Adipocyte (in vitro differentiated cells): ENCODE results near the gene CCDC178.

ENCODE experiments used
- DNase-seq: peaks from one replicate; pipeline ENCODE4 v3.0.0-alpha.2; 2015; ENCODE audit warnings: low read depth
- H3K27me3 ChIP-seq: replicated peaks from 2 replicates; pipeline ENCODE4 v1.7.0; 2013; ENCODE audit warnings: mild to moderate bottlenecking, low read length, moderate library complexity; ENCODE audit not compliant: control insufficient read depth, insufficient read depth
- H3K36me3 ChIP-seq: 2 replicates; pipeline ENCODE4 v1.7.0; 2013; ENCODE audit warnings: low read length, mild to moderate bottlenecking, moderate library complexity; ENCODE audit not compliant: control insufficient read depth, insufficient read depth, severe bottlenecking
- H3K4me1 ChIP-seq: 2 replicates; pipeline ENCODE4 v1.7.0; 2013; ENCODE audit warnings: mild to moderate bottlenecking, low read length, moderate library complexity; ENCODE audit not compliant: control insufficient read depth, insufficient read depth
- H3K4me3 ChIP-seq: 2 replicates; pipeline ENCODE4 v1.7.0; 2013; ENCODE audit warnings: mild to moderate bottlenecking, low read length, moderate library complexity
- H3K9ac ChIP-seq: 2 replicates; pipeline ENCODE4 v1.7.0; 2013; ENCODE audit warnings: mild to moderate bottlenecking, low read length, moderate library complexity
- H3K9me3 ChIP-seq: 2 replicates; pipeline ENCODE4 v1.7.0; 2013; ENCODE audit warnings: mild to moderate bottlenecking, low read length, moderate library complexity; ENCODE audit not compliant: control insufficient read depth

The CCDC178 gene

GRCh38 chr18:32911660-32912284, 528.7 kb downstream of the CCDC178 start:
- peaks cover 6% of the 10 kb centered on the region for H3K27me3 ChIP-seq
- no peak overlapping the region for H3K9ac ChIP-seq
- DNase-seq = peak; percentile 39
- peaks cover 14% of the 10 kb centered on the region for H3K4me1 ChIP-seq
- H3K9me3 ChIP-seq = no peaks in the 10 kb centered on the region
- no peaks in the 10 kb centered on the region for H3K36me3 ChIP-seq
- no peak overlapping the region for H3K4me3 ChIP-seq

- Histone ChIP-seq H3K4me1 (peaks cover 19% of the 10 kb centered on the region), H3K4me3 (no peak overlapping the region), H3K9ac (no peak overlapping the region), H3K36me3 (no peaks in the 10 kb centered on the region), H3K9me3 (no peaks in the 10 kb centered on the region), H3K27me3 (peaks cover 6% of the 10 kb centered on the region)
- DNase-seq = no peak
Measured at GRCh38 chr18:32910694-32911296, 529.7 kb downstream of the CCDC178 start.

- Histone ChIP-seq H3K9ac (no peak overlapping the region), H3K36me3 (no peaks in the 10 kb centered on the region), H3K9me3 (no peaks in the 10 kb centered on the region), H3K4me1 (peaks cover 19% of the 10 kb centered on the region), H3K4me3 (no peak overlapping the region), H3K27me3 (peaks cover 6% of the 10 kb centered on the region)
- DNase-seq = no peak
Measured at GRCh38 chr18:32909798-32910561, 530.5 kb downstream of the CCDC178 start.

- DNase-seq = no peak
- peaks cover 19% of the 10 kb centered on the region for H3K4me1 ChIP-seq
- no peak overlapping the region for H3K9ac ChIP-seq
- no peaks in the 10 kb centered on the region for H3K36me3 ChIP-seq
- no peaks in the 10 kb centered on the region for H3K9me3 ChIP-seq
- peaks cover 6% of the 10 kb centered on the region for H3K27me3 ChIP-seq
- no peak overlapping the region for H3K4me3 ChIP-seq
Measured at GRCh38 chr18:32908424-32908805, 532.1 kb downstream of the CCDC178 start.

- Histone ChIP-seq H3K27me3 (peaks cover 6% of the 10 kb centered on the region), H3K4me1 (peaks cover 19% of the 10 kb centered on the region), H3K9me3 (no peaks in the 10 kb centered on the region)
Measured at GRCh38 chr18:32907648-32908423, 532.7 kb downstream of the CCDC178 start.

GRCh38 chr18:32907311-32907585, 533.3 kb downstream of the CCDC178 start:
- DNase-seq = no peak
- Histone ChIP-seq H3K4me3 (no peak overlapping the region), H3K27me3 (peaks cover 6% of the 10 kb centered on the region), H3K36me3 (no peaks in the 10 kb centered on the region), H3K9ac (no peak overlapping the region), H3K9me3 (no peaks in the 10 kb centered on the region), H3K4me1 (peaks cover 19% of the 10 kb centered on the region)

More at GRCh38 chr18:32907648-32908423, 532.7 kb downstream of the CCDC178 start:
- Histone ChIP-seq H3K9ac (no peak overlapping the region), H3K36me3 (no peaks in the 10 kb centered on the region), H3K4me3 (no peak overlapping the region)
- DNase-seq = no peak

GRCh38 chr18:32906506-32907310, 533.8 kb downstream of the CCDC178 start:
- H3K36me3 ChIP-seq = no peaks in the 10 kb centered on the region
- no peak overlapping the region for H3K4me3 ChIP-seq
- H3K9ac ChIP-seq = no peak overlapping the region
- H3K27me3 ChIP-seq = peaks cover 6% of the 10 kb centered on the region
- H3K9me3 ChIP-seq = no peaks in the 10 kb centered on the region
- peaks cover 16% of the 10 kb centered on the region for H3K4me1 ChIP-seq
- DNase-seq = no peak

GRCh38 chr18:32905651-32906050, 534.9 kb downstream of the CCDC178 start:
- no peak for DNase-seq
- Histone ChIP-seq H3K36me3 (no peaks in the 10 kb centered on the region), H3K27me3 (peaks cover 6% of the 10 kb centered on the region), H3K4me1 (peaks cover 12% of the 10 kb centered on the region), H3K9ac (no peak overlapping the region), H3K4me3 (no peak overlapping the region), H3K9me3 (no peaks in the 10 kb centered on the region)

- H3K27me3 ChIP-seq = no peaks in the 10 kb centered on the region
- H3K4me3 ChIP-seq = no peak overlapping the region
- H3K9me3 ChIP-seq = no peaks in the 10 kb centered on the region
- peaks cover 12% of the 10 kb centered on the region for H3K4me1 ChIP-seq
- H3K36me3 ChIP-seq = no peaks in the 10 kb centered on the region
- DNase-seq = no peak
- H3K9ac ChIP-seq = no peak overlapping the region
Measured at GRCh38 chr18:32902568-32903330, 537.8 kb downstream of the CCDC178 start.

- Histone ChIP-seq H3K9me3 (peaks cover 7% of the 10 kb centered on the region), H3K4me3 (no peak overlapping the region), H3K27me3 (no peaks in the 10 kb centered on the region), H3K36me3 (no peaks in the 10 kb centered on the region), H3K4me1 (no peaks in the 10 kb centered on the region), H3K9ac (no peak overlapping the region)
- DNase-seq = peak; percentile 22
Measured at GRCh38 chr18:32899819-32900218, 540.7 kb downstream of the CCDC178 start.
